Hepatocyte (in vitro differentiated cells): Measurements from ENCODE around the gene MAPK8.
"Not testable (repeated sequence)": the region's sequence is repeated elsewhere in the genome, so short reads cannot be mapped to it uniquely, and the experiment has no call there.

ENCODE experiments used
- EZH2 ChIP-seq: fragments of 200-600 bp; sonication (generic); IDR thresholded peaks from 2 replicates; pipeline ENCODE4 v1.6.1; 2016; ENCODE audit warnings: antibody characterized with exemption, mild to moderate bottlenecking, borderline replicate concordance
- EZH2phosphoT487 ChIP-seq: fragments of 200-600 bp; sonication (generic); IDR thresholded peaks from one replicate; pipeline ENCODE4 v1.6.1; 2018; ENCODE audit warnings: antibody characterized with exemption, mild to moderate bottlenecking, low read depth, moderate library complexity; ENCODE audit not compliant: unreplicated experiment, severe bottlenecking
- TF ChIP-seq, protein P1 (sequence below): fragments of 200-600 bp; sonication (generic); IDR thresholded peaks from 2 replicates; pipeline ENCODE4 v1.5.1; 2016; ENCODE audit warnings: antibody characterized with exemption, mild to moderate bottlenecking; ENCODE audit not compliant: poor library complexity

DNA sequence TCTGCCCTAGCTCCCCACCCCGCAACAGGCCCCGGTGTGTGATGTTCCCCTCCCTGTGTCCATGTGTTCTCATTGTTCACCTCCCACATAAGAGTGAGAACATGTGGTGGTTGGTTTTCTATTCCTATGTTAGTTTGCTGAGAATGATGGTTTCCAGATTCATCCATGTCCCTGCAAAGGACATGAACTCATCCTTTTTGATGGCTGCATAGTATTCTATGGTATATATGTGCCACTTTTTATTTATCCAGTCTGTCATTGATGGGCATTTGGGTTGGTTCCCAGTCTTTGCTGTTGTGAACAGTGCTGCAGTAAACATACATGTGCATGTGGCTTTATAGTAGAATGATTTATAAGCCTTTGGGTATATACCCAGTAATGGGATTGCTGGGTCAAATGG, 41.1 kb downstream of the MAPK8 start:
- TF ChIP-seq, protein P1, sequence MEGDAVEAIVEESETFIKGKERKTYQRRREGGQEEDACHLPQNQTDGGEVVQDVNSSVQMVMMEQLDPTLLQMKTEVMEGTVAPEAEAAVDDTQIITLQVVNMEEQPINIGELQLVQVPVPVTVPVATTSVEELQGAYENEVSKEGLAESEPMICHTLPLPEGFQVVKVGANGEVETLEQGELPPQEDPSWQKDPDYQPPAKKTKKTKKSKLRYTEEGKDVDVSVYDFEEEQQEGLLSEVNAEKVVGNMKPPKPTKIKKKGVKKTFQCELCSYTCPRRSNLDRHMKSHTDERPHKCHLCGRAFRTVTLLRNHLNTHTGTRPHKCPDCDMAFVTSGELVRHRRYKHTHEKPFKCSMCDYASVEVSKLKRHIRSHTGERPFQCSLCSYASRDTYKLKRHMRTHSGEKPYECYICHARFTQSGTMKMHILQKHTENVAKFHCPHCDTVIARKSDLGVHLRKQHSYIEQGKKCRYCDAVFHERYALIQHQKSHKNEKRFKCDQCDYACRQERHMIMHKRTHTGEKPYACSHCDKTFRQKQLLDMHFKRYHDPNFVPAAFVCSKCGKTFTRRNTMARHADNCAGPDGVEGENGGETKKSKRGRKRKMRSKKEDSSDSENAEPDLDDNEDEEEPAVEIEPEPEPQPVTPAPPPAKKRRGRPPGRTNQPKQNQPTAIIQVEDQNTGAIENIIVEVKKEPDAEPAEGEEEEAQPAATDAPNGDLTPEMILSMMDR: not testable (repeated sequence)
- not testable (repeated sequence) for TF ChIP-seq EZH2, EZH2phosphoT487
